Astrocyte of the spinal cord (primary cell): Measurements from ENCODE around the gene CYP27B1.

Experiments
- DNase-seq: peaks from one replicate; pipeline ENCODE4 v3.0.0; 2011; ENCODE audit warnings: low read depth, low spot score
- H3K4me3 ChIP-seq: 2 replicates; pipeline ENCODE4 v1.5.1; 2011; ENCODE audit warnings: low read depth, mild to moderate bottlenecking, low read length, moderate library complexity
- in situ Hi-C: cut with HindIII; loops from 2 replicates; pipeline ENCODE4 v1.10.0; 2017; ENCODE audit warnings: low sequenced_read_pairs
- TF ChIP-seq, protein P1 (sequence below): IDR thresholded peaks from 2 replicates; pipeline ENCODE4 v1.5.1; 2012; ENCODE audit warnings: low read depth, mild to moderate bottlenecking, low read length, inconsistent platforms

Gene CYP27B1

DNA sequence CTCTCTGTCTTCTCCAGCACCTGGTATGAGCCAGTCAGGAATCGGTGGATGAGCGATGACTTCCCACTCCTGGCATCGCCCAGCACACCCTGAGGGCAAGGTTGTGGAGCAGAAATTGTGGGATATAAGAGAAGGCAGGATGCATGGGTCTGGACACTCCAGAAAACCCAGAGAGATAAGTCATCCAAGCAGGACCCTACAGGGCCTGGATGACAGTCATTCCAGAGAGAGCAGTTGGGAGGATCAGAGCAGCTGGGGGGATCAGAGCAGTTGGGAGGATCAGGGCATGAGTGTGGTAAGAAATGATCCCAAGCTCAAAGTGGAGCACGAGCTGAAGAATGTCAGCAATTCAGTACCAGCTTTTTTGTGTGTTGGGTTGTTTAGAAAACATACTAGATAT, 32.3 kb downstream of the CYP27B1 start:
- in situ Hi-C loops = no loop called here
- H3K4me3 ChIP-seq = no peak overlapping the region
- no peak for DNase-seq
- TF ChIP-seq, protein P1, sequence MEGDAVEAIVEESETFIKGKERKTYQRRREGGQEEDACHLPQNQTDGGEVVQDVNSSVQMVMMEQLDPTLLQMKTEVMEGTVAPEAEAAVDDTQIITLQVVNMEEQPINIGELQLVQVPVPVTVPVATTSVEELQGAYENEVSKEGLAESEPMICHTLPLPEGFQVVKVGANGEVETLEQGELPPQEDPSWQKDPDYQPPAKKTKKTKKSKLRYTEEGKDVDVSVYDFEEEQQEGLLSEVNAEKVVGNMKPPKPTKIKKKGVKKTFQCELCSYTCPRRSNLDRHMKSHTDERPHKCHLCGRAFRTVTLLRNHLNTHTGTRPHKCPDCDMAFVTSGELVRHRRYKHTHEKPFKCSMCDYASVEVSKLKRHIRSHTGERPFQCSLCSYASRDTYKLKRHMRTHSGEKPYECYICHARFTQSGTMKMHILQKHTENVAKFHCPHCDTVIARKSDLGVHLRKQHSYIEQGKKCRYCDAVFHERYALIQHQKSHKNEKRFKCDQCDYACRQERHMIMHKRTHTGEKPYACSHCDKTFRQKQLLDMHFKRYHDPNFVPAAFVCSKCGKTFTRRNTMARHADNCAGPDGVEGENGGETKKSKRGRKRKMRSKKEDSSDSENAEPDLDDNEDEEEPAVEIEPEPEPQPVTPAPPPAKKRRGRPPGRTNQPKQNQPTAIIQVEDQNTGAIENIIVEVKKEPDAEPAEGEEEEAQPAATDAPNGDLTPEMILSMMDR = no peak

DNA sequence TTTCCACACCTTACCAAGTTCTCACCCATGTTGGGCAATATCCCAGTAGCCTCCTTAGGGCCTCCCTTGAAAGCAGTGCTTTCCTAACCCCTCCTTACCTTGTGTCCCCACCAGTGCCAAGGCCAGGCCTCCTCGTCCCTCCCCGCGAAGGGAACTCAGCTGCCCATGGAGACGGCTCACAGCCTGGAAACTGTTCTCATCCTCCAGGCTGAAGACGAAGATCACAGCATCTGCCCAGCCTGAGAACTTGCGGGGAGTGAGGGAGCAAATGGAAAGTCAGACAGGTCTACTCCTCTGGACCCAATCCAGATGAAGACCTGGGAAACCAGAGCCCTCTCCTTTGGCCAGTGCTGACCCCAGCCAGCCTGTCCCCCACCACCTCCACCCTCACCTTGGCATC, 33.0 kb downstream of the CYP27B1 start:
- TF ChIP-seq, protein P1 = no peak
- no peak overlapping the region for H3K4me3 ChIP-seq
- in situ Hi-C loops = no loop called here
- DNase-seq = no peak

DNA sequence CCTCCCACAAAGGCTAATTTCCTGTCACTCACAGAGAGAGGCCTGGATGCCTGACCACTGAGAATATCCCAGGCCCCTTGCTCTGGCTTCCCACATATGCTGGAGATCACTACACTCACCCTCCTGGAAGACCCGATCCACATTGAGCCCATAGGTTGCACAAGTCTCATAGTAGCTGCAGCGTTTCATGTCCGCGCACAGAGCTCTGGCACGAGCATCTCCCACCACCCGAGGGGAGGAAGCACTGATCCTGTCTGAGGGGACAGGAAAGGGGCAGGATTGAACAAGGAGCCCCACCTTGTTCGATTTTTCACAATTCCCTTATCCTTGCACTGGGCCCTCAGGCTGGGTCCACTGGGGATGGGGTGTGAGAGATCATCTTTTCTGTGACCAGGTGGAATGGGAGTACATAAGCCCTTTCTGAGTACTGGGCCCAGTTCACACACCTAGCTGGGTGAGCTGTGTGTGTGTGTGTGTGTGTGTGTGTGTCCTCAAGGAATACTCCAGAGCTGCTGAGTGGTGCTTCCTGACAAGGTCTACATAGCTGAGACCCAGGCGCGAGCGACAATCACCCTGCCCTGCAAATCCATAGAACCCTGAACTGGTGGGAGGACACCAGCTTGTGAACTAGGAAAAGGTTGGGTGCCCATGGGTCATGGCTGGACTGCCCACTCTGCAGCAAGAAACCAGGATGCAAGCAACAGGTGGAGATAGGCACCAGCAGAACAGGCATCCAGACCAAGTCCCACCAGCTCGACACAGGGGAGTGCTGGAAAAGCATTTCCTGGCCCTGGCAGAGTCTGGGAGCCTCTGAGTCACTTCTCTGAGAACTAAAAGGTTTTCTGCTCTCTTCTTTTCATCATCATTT, 33.9 kb downstream of the CYP27B1 start:
- TF ChIP-seq, protein P1 = no peak
- H3K4me3 ChIP-seq = no peak overlapping the region
- no peak for DNase-seq
- in situ Hi-C loops = no loop called here

DNA sequence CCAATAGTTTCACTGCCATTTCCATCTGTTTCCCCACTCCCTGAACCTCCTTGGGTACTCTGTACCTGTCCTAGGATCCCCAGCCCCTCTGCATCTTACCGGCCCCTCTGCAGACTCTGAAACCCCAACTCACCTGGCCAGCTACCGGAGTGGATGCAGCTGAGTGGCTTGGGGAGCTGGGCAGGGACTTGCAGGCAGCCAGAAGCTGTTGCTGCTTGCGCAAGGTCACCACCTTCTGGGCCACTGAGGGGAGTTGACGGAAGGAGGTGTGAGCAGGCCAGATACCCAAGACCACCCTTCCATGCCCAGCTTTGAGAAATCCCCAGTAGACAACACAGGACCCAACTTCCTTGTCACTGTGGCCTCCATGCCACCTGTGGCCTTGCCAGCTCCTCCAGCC, 34.6 kb downstream of the CYP27B1 start:
- TF ChIP-seq, protein P1 = no peak
- in situ Hi-C loops = no loop called here

DNA sequence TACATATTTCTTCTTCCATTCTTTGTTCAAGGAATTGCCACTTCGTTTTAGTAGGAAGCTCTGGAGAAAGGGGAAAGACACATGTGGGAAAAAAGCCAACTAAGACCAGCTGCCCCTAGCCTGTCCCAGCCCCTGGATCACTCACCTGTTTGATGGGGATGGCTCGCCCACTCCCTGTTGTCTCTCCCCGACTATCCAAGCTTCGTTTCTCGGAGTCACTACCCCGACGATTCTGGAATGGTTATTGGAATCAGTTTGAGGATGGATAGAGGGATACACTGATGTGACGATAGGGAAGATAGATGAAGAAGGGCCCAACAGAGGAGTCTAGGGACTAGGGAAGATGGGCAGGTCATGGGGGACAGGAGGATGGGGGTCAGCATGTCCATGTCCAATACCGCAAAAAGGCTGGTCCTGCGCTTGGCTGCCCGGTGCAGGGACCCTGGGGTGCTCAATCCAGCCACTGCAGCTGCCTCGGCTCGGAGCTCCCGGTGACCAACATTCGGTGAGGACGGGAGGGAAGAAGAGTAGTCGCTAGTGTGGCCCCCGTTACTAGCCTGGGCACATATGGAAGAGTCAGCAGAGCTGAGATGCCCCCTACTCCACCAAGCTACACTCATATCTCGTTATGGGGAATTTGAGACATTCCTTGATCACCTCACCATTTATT, 35.3 kb downstream of the CYP27B1 start:
- TF ChIP-seq, protein P1 = no peak
- in situ Hi-C loops = no loop called here
- H3K4me3 ChIP-seq = no peak overlapping the region
- no peak for DNase-seq

More for the DNA sequence above, 34.6 kb downstream of the CYP27B1 start:
- no peak for DNase-seq
- H3K4me3 ChIP-seq = no peak overlapping the region

DNA sequence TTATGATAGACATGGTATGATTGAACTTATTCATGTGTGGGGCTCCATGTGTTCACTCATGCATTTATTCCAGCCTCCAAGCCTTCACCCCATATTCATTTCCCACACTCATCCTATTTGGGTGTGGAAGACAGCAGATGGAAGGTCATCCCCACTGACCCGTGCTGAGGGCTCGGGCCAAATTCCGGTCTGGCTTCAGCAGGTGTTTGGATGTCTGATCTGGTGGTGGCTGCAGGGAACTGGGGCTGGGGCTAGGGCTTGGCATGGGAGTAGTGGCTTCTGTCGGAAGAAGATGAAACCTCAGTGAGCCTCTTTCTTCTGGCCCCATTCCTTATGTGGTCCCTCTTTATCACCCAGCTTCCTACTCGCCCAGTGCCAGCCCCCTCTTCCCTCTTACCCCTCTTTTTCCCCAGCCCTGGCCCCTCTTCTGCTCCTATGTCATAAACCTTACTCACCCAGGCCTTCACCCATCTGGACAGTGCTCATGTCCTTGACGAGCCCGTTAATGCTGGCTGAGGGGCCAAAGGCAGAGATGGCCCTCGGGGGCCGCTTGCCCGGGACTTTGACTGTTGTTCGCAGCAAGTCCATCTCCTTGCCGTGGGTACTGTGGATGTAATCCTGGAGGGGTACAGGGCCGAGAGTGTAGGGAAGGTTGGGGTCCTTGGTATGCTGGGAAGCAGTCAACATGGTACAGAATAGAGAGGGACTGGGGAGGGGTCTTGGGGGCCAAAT, 36.4 kb downstream of the CYP27B1 start:
- no peak for DNase-seq
- TF ChIP-seq, protein P1 = no peak
- in situ Hi-C loops = no loop called here
- H3K4me3 ChIP-seq = no peak overlapping the region
